Measurements from ENCODE around the gene PRTFDC1.

The PRTFDC1 gene

GRCh38 chr10:24930427-24930826, 22.0 kb downstream of the PRTFDC1 start:
- TF ChIP-seq FOXP2 (optimal IDR thresholded peaks at IDR 0.05; ENCODE audit: borderline replicate concordance, extremely low read depth, extremely low read length, insufficient read depth) (no peak), TAF1 (IDR thresholded peaks at IDR 0.05; ENCODE audit: borderline replicate concordance, insufficient read depth, low read length) (no peak), SIN3A (IDR thresholded peaks at IDR 0.05; ENCODE audit: borderline replicate concordance, insufficient read depth, low read length) (no peak), POLR2AphosphoS5 (IDR thresholded peaks at IDR 0.05; ENCODE audit: low read depth, low read length) (no peak)
- TF ChIP-seq, protein P1, sequence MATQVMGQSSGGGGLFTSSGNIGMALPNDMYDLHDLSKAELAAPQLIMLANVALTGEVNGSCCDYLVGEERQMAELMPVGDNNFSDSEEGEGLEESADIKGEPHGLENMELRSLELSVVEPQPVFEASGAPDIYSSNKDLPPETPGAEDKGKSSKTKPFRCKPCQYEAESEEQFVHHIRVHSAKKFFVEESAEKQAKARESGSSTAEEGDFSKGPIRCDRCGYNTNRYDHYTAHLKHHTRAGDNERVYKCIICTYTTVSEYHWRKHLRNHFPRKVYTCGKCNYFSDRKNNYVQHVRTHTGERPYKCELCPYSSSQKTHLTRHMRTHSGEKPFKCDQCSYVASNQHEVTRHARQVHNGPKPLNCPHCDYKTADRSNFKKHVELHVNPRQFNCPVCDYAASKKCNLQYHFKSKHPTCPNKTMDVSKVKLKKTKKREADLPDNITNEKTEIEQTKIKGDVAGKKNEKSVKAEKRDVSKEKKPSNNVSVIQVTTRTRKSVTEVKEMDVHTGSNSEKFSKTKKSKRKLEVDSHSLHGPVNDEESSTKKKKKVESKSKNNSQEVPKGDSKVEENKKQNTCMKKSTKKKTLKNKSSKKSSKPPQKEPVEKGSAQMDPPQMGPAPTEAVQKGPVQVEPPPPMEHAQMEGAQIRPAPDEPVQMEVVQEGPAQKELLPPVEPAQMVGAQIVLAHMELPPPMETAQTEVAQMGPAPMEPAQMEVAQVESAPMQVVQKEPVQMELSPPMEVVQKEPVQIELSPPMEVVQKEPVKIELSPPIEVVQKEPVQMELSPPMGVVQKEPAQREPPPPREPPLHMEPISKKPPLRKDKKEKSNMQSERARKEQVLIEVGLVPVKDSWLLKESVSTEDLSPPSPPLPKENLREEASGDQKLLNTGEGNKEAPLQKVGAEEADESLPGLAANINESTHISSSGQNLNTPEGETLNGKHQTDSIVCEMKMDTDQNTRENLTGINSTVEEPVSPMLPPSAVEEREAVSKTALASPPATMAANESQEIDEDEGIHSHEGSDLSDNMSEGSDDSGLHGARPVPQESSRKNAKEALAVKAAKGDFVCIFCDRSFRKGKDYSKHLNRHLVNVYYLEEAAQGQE (IDR thresholded peaks at IDR 0.05; ENCODE audit: insufficient read depth in 1 of 2, low read depth in 2 of 2, low read length in 2 of 2): no peak

GRCh38 chr10:24929904-24930303, 22.5 kb downstream of the PRTFDC1 start:
- TF ChIP-seq, protein P1 (IDR thresholded peaks at IDR 0.05; ENCODE audit: insufficient read depth in 1 of 2, low read depth in 2 of 2, low read length in 2 of 2): no peak

- TF ChIP-seq TAF1 (IDR thresholded peaks at IDR 0.05; ENCODE audit: borderline replicate concordance, insufficient read depth, low read length): no peak
- no peak for TF ChIP-seq SIN3A (IDR thresholded peaks at IDR 0.05; ENCODE audit: borderline replicate concordance, insufficient read depth, low read length)
- no peak for TF ChIP-seq POLR2AphosphoS5 (IDR thresholded peaks at IDR 0.05; ENCODE audit: low read depth, low read length)
- TF ChIP-seq FOXP2 (optimal IDR thresholded peaks at IDR 0.05; ENCODE audit: borderline replicate concordance, extremely low read depth, extremely low read length, insufficient read depth): no peak
- TF ChIP-seq, protein P1 (IDR thresholded peaks at IDR 0.05; ENCODE audit: insufficient read depth in 1 of 2, low read depth in 2 of 2, low read length in 2 of 2): no peak
Measured at GRCh38 chr10:24929056-24929544, 23.3 kb downstream of the PRTFDC1 start.

GRCh38 chr10:24928163-24928562, 24.2 kb downstream of the PRTFDC1 start:
- TF ChIP-seq POLR2AphosphoS5 (IDR thresholded peaks at IDR 0.05; ENCODE audit: low read depth, low read length): no peak
- TF ChIP-seq SIN3A (IDR thresholded peaks at IDR 0.05; ENCODE audit: borderline replicate concordance, insufficient read depth, low read length): no peak
- TF ChIP-seq TAF1 (IDR thresholded peaks at IDR 0.05; ENCODE audit: borderline replicate concordance, insufficient read depth, low read length): no peak
- TF ChIP-seq, protein P1 (IDR thresholded peaks at IDR 0.05; ENCODE audit: insufficient read depth in 1 of 2, low read depth in 2 of 2, low read length in 2 of 2): no peak
- no peak for TF ChIP-seq FOXP2 (optimal IDR thresholded peaks at IDR 0.05; ENCODE audit: borderline replicate concordance, extremely low read depth, extremely low read length, insufficient read depth)

DNA sequence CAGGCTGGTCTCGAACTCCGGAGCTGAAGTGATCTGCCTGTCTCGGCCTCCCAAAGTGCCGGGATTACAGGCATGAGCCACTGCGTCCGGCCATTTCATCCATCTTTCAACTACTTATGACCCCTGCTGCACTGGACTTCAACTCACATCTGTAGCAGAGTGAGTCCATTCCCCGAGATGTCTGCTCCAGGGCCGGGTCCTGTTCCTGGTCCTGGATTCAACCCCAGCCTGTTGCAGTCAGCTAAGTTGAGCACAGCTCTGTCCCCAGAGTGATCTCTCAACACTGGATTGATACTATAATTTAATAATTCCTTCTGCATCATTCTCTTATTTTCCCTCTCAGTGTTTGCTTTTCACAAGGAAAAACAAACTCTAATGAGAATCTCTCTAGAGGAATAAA, 25.8 kb downstream of the PRTFDC1 start:
- TF ChIP-seq, protein P1 (IDR thresholded peaks at IDR 0.05; ENCODE audit: insufficient read depth in 1 of 2, low read depth in 2 of 2, low read length in 2 of 2): no peak
- no peak for TF ChIP-seq SIN3A (IDR thresholded peaks at IDR 0.05; ENCODE audit: borderline replicate concordance, insufficient read depth, low read length)
